ENCODE results near the gene KCNMB1.

DNA sequence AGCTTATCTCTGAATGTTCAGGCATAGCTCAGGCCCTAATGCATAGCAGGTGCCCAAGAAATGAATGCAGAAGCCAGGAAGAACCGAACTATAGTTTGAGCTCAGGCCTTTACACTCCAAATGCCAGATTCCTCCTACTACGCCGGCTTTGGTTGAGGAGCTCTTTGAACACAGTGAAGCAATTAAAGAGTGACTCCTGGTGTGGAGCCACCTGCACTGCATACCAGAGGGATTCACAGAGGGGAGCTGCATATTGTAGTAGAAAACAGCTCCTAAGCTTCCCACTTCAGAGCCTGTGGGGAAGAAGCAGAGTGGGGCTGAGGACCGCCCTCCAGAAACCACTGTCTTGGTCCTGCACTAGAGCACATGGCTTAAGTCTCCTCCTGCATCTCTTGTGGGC lies 14.5 kb upstream of the KCNMB1 start:
- TF ChIP-seq, protein P1, sequence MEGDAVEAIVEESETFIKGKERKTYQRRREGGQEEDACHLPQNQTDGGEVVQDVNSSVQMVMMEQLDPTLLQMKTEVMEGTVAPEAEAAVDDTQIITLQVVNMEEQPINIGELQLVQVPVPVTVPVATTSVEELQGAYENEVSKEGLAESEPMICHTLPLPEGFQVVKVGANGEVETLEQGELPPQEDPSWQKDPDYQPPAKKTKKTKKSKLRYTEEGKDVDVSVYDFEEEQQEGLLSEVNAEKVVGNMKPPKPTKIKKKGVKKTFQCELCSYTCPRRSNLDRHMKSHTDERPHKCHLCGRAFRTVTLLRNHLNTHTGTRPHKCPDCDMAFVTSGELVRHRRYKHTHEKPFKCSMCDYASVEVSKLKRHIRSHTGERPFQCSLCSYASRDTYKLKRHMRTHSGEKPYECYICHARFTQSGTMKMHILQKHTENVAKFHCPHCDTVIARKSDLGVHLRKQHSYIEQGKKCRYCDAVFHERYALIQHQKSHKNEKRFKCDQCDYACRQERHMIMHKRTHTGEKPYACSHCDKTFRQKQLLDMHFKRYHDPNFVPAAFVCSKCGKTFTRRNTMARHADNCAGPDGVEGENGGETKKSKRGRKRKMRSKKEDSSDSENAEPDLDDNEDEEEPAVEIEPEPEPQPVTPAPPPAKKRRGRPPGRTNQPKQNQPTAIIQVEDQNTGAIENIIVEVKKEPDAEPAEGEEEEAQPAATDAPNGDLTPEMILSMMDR (conservative IDR thresholded peaks at IDR 0.05; ENCODE audit: low read length) = no peak
- no peak for TF ChIP-seq EZH2phosphoT487 (IDR thresholded peaks at IDR 0.05; ENCODE audit: borderline replicate concordance)

All from Loucy (cell line).